Liver (tissue), 2 donors: ENCODE data around the gene IFT81.

Experiments used
- TF ChIP-seq, protein P1 (sequence below): fragments of 150-350 bp; IDR thresholded peaks from 2 replicates; pipeline ENCODE4 v1.5.1; 2017; ENCODE audit warnings: improper control_type of control experiment, low read depth, low read length; ENCODE audit not compliant: missing input control
- TF ChIP-seq, protein P2 (sequence below): IDR thresholded peaks from 2 replicates; pipeline ENCODE4 v1.6.1; 2016; ENCODE audit warnings: antibody characterized with exemption
- donor health status: healthy.

DNA sequence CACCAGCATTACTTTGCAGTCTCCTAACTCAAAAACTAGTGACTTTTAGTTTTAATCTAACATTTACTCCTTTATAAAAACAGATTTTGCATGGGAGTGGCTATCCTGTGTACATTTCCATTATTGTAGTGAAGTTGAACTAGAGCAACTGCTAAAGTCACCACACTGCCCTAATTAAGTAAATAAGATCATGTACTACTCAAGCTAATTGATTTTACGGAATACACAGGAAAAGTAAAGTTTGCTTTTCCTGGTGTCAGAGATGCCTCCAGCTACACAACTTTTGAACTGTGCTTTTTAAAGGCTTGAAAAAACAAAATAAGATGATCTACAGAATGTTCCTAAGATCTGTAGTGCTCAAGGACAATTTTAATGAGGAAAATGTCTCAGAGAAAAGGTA, 106.5 kb downstream of the IFT81 start:
- TF ChIP-seq, protein P1, sequence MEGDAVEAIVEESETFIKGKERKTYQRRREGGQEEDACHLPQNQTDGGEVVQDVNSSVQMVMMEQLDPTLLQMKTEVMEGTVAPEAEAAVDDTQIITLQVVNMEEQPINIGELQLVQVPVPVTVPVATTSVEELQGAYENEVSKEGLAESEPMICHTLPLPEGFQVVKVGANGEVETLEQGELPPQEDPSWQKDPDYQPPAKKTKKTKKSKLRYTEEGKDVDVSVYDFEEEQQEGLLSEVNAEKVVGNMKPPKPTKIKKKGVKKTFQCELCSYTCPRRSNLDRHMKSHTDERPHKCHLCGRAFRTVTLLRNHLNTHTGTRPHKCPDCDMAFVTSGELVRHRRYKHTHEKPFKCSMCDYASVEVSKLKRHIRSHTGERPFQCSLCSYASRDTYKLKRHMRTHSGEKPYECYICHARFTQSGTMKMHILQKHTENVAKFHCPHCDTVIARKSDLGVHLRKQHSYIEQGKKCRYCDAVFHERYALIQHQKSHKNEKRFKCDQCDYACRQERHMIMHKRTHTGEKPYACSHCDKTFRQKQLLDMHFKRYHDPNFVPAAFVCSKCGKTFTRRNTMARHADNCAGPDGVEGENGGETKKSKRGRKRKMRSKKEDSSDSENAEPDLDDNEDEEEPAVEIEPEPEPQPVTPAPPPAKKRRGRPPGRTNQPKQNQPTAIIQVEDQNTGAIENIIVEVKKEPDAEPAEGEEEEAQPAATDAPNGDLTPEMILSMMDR: no peak
- TF ChIP-seq, protein P2, sequence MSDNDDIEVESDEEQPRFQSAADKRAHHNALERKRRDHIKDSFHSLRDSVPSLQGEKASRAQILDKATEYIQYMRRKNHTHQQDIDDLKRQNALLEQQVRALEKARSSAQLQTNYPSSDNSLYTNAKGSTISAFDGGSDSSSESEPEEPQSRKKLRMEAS: no peak
